Activated CD8-positive, alpha-beta memory T cell treated with anti-CD3 and anti-CD28 coated beads for 36 hours (primary cell): ENCODE results near the gene PPP2R5C. TPM values are rescaled to one million over a fixed set of nuclear protein-coding genes. Genes with fewer than 3 reads are reported as not detected.

Experiments
- total RNA-seq, 2 experiments: library from RNA; stranded (reverse); gene quantifications; one replicate each; pipeline ENCODE4 v1.2.3, GENCODE V29; 2021

Gene PPP2R5C
- total RNA-seq, 2 experiments from 2014 or later, result 222 to 242 TPM

Other genes starting within 250 kb of the PPP2R5C start
- gene DIO3, start 200.2 kb upstream of the PPP2R5C start, total RNA-seq, result not detected
- gene DYNC1H1, start 202.9 kb downstream of the PPP2R5C start, total RNA-seq, result 100 to 1,000 TPM; 253 to 261 TPM